Left cardiac atrium (tissue), 4 donors: ENCODE data around the gene MBP. TPM values are rescaled to one million over a fixed set of nuclear protein-coding genes. Genes with fewer than 3 reads are reported as not detected.

ENCODE experiments used
- ATAC-seq, 2 donors: fragments of 200-7000 bp; cut with Tn5 transposase; one replicate each; pipeline ENCODE4 v1.9.1; 2020; ENCODE audit warnings: mild to moderate bottlenecking in 2 of 2, moderate library complexity in 2 of 2
- DNase-seq: peaks from one replicate; pipeline ENCODE4 v3.0.0-alpha.2; 2020
- intact Hi-C, 2 donors: fragments of 100-400 bp; cut with DNase I; formaldehyde crosslinking; loops; one replicate each; pipeline versions ENCODE4 v1.14.1 to v1.15.1; 2022 to 2023
- total RNA-seq, 2 donors: library from RNA; stranded (reverse); fragmentation: NEBNext Ultra II Directional; extraction: Animal tissue kit (Norgen Biotek cat#: 25700); gene quantifications; one replicate each; pipeline ENCODE4 v1.2.1, GENCODE V29; 2021
- donor health status: DM: no; HTN: yes; CAD: no.
- donor health status: DM: no; HTN: yes; CAD: no; lungs with severe emphysema.
- donor health status: DM: yes; HTN: yes; CAD: no.
- donor health status: Dilated cardiomyopathy.

MBP gene
- total RNA-seq, 2 donors from 2014 or later: 21.7 to 24.7 TPM

DNA sequence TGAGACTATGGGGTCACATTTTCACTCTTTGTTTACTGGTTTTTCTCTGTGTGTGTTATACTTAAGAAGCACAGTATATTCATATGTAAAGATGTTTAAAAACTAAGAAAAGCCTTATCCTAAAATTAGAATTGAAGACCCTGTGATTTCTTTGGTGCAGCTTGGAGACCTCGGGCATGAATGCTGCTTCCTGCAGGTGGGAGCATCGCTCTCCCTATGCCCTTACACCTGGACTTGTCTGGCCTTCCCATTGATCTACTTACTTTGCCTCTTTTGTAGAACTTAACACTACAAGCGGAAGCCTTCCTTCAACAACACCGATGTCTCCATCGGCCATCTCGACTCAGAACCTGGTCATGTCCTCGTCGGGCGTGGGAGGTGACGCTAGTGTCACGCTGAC, 195.7 kb downstream of the MBP start:
- intact Hi-C loops: no loop called here
- DNase-seq (no peak), ATAC-seq (no peak)

DNA sequence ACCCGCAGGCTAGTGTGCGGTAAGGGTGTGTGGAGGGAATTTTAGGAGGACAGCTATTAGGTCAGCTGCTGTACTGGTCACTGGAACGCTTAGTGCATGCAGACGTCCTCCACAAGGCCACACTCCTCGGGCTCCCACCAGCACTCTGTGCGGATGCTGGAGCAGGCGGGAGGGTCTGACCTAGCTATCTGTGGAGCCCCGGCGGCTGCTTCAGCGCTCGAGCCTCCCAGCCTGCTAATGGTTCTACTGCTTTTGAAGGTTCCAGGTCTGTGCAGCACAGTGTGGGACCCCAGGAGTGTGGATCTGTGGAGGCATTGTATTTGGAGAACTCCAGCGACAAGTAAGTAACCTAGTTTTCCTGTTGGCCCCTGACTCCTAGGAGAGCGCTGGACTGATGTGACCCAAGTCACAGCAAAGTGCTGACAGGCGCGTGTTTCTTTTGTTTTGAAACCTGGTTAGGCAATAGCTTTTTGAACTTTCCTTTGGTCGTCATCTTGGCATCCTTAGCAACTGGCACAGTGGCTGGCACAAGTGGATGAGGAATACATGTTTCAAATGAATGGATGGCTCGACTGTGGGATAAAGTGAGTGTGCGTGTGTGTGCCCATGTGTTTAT, 196.8 kb downstream of the MBP start:
- ATAC-seq (peak in 1 of 2 donors; percentile 40), DNase-seq (no peak)
- intact Hi-C loops: no loop called here

DNA sequence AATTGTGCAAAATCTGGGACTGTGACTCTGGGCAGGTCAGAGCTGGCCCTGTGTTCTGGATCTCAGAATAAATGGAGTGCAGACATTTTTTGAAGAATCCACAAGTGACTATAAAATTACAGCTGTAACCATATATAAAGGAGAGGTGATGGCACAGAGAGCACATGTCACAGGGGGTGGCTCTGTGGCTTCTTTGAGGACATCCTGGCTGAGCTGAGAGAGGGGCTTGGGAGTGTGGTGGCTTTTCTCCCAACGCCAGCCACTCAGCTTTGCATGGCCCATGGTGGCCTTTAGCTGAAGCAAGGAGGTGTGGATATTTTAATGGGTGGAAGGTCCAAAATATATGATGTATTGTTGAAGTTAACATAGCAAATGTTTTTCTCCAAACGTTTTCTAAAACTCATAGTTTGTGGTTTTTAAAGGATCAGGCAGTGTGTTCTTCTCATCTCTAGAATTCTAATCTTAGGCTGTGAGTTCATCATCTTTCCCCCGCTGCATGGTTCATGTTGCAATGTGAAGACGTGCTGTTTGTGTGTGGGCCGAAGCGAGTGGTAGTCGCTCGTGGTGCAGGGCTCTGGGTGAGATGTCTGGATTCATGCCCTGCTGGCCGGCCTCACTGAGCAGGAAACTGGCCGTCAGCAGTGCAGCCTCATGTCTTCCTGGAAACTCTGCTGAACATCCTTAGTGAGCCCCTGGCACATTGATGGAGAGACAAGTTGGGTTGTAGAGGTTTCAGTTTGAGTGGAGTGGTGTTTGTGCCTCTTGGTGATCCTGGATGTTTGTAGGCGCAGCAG, 200.4 kb downstream of the MBP start:
- intact Hi-C loops: no loop called here
- ATAC-seq (peak; percentile 94 to 96), DNase-seq (peak; percentile 81)

DNA sequence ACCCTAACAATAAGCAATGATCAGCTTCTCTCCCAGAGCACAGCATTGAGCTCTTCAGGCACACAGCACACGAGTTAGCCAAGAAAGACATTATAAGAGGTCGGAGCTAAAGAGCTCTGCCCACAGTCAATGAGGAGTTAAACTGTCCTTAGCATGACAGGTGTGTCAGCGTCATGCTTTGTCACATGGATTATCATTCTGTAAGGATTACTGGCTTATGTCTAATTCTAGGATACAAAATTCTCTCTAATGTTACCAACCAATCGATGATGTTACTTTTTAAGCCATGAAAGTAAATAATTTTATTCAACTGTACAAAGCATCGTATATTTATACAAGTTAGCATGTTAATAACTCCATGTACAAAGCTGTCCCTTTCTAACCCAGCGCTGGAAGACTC, 201.4 kb downstream of the MBP start:
- ATAC-seq (no peak), DNase-seq (no peak)
- intact Hi-C loops: no loop called here

Other genes with a start within 250 kb of the MBP start
- gene GALR1, start 117.1 kb upstream of the MBP start, total RNA-seq: under 1 TPM; 0.03 to 0.06 TPM